Panc1 (cell line): ENCODE measurements around the gene MYH14. TPM values are rescaled to one million over a fixed set of nuclear protein-coding genes. Genes with fewer than 3 reads are reported as not detected.

ENCODE experiments used
- ATAC-seq: fragments of 200-7000 bp; cut with Tn5 transposase; 2 replicates; pipeline ENCODE4 v1.9.1; 2020; ENCODE audit warnings: mild to moderate bottlenecking, moderate library complexity
- BruUV-seq: library from RNA; stranded (reverse); fragments of 400-500 nt; replicated peaks from 2 replicates; lab custom pipeline; 2021; lab: Mats Ljungman, UMichigan
- CTCF ChIA-PET: fragments of 300-600 bp; sonication (Branson Sonifier 250); formaldehyde crosslinking; loops from one replicate; lab custom pipeline; 2022; ENCODE audit warnings: antibody characterized with exemption; lab: Charles Lee
- POLR2A ChIA-PET: fragments of 300-600 bp; sonication (Branson Sonifier 250); formaldehyde crosslinking; loops from one replicate; lab custom pipeline; 2022; ENCODE audit warnings: antibody characterized with exemption; lab: Charles Lee
- DNase-seq: peaks from one replicate; pipeline ENCODE4 v3.0.0-alpha.2; 2010; ENCODE audit warnings: low read depth, low spot score
- H3K27ac ChIP-seq: 2 replicates; pipeline ENCODE4 v1.5.1; 2011; ENCODE audit warnings: mild to moderate bottlenecking, low read length, inconsistent platforms
- H3K27me3 ChIP-seq: fragments of 200-500 bp; sonication (Bioruptor generic); 2 replicates; pipeline ENCODE4 v1.6.0; 2014; ENCODE audit warnings: low read length, inconsistent platforms; ENCODE audit not compliant: control insufficient read depth, insufficient read depth
- H3K36me3 ChIP-seq: fragments of 200-500 bp; sonication (Bioruptor generic); 2 replicates; pipeline ENCODE4 v1.5.1; 2014; ENCODE audit warnings: inconsistent platforms, mild to moderate bottlenecking, low read length, moderate library complexity; ENCODE audit not compliant: control insufficient read depth, insufficient read depth
- H3K4me1 ChIP-seq: 2 replicates; pipeline ENCODE4 v1.5.1; 2011; ENCODE audit warnings: inconsistent platforms, mild to moderate bottlenecking, low read length, moderate library complexity; ENCODE audit not compliant: control insufficient read depth, insufficient read depth
- H3K4me3 ChIP-seq, 2 experiments: 2 replicates each; pipeline ENCODE4 v1.5.1; 2011 to 2012; ENCODE audit warnings: low read depth in 2 of 2, low read length in 2 of 2, mild to moderate bottlenecking in 2 of 2, inconsistent platforms in 1 of 2, moderate library complexity in 1 of 2
- H3K9me3 ChIP-seq: fragments of 200-500 bp; sonication (Bioruptor generic); 2 replicates; pipeline ENCODE4 v1.5.1; 2014; ENCODE audit warnings: low read depth, mild to moderate bottlenecking, inconsistent platforms, low read length, moderate library complexity; ENCODE audit not compliant: control insufficient read depth, insufficient read depth
- CTCF ChIP-seq: fragments of 450-650 bp; IDR thresholded peaks from 2 replicates; pipeline ENCODE4 v1.5.1; 2017; ENCODE audit warnings: mild to moderate bottlenecking
- POLR2AphosphoS5 ChIP-seq: IDR thresholded peaks from 2 replicates; pipeline ENCODE4 v1.6.1; 2012; ENCODE audit warnings: mild to moderate bottlenecking, low read depth, low read length, moderate library complexity
- SIN3A ChIP-seq: IDR thresholded peaks from 2 replicates; pipeline ENCODE4 v1.6.1; 2012; ENCODE audit warnings: low read depth, mild to moderate bottlenecking, low read length, moderate library complexity, borderline replicate concordance; ENCODE audit not compliant: insufficient read depth
- TCF7L2 ChIP-seq: IDR thresholded peaks from 2 replicates; pipeline ENCODE4 v1.6.1; 2011; ENCODE audit warnings: mild to moderate bottlenecking, low read depth, low read length, inconsistent platforms
- in situ Hi-C: cut with HindIII; loops from 2 replicates; pipeline ENCODE4 v1.10.0; 2016; ENCODE audit warnings: low sequenced_read_pairs, low pct_unique_long_range_greater_than_20kb
- intact Hi-C: fragments of 100-400 bp; cut with micrococcal nuclease; formaldehyde crosslinking; loops from one replicate; pipeline ENCODE4 v1.10.0; 2022; ENCODE audit not compliant: unreplicated experiment
- total RNA-seq: library from RNA; stranded (reverse); gene quantifications from one replicate; pipeline ENCODE4 v1.2.1, GENCODE V29; 2021; ENCODE audit not compliant: unreplicated experiment
- TF ChIP-seq, protein P1 (sequence below), 2 experiments: IDR thresholded peaks; 2 replicates each; pipeline ENCODE4 v1.6.1; 2011 to 2012; ENCODE audit warnings: low read depth in 2 of 2, control low read depth in 1 of 2, low read length in 1 of 2, mild to moderate bottlenecking in 1 of 2, moderate library complexity in 1 of 2; ENCODE audit not compliant: insufficient read depth in 1 of 2

Gene MYH14
- total RNA-seq, 1 experiment from 2014 or later, result 23.8 TPM

GRCh38 chr19:50330365-50331078 lies 127.1 kb downstream of the MYH14 start:
- ChIA-PET POLR2A (no interaction called here), CTCF (no interaction called here)
- intact Hi-C loops (no loop called here), in situ Hi-C loops (no loop called here)
- peaks cover 12% of the 10 kb centered on the region for H3K4me1 ChIP-seq
- no TSS peak for BruUV-seq
- TF ChIP-seq SIN3A, result no peak
- 0 out of 2 replicates have a peak, but pooled peaks have one; percentile 28 for TF ChIP-seq POLR2AphosphoS5
- H3K9me3 ChIP-seq, result no peaks in the 10 kb centered on the region
- H3K36me3 ChIP-seq, result no peaks in the 10 kb centered on the region
- DNase-seq (no peak), ATAC-seq (peak; percentile 67)
- H3K27ac ChIP-seq, result peak overlapping the region; percentile 71
- no peaks in the 10 kb centered on the region for H3K27me3 ChIP-seq
- peak overlapping the region; percentile 49 to 63 for H3K4me3 ChIP-seq

GRCh38 chr19:50331221-50331993 lies 128.0 kb downstream of the MYH14 start:
- POLR2A ChIA-PET, result no interaction called here
- DNase-seq (no peak), ATAC-seq (no peak)
- Histone ChIP-seq H3K4me3 (peak overlapping the region; percentile 49 to 57), H3K9me3 (no peaks in the 10 kb centered on the region), H3K4me1 (peaks cover 12% of the 10 kb centered on the region), H3K36me3 (no peaks in the 10 kb centered on the region), H3K27ac (peak overlapping the region; percentile 8; the same call in 1 of the 2 replicates), H3K27me3 (no peaks in the 10 kb centered on the region)
- CTCF ChIA-PET, result no interaction called here
- intact Hi-C loops (no loop called here), in situ Hi-C loops (no loop called here)
- no TSS peak for BruUV-seq
- no peak for TF ChIP-seq CTCF
- TF ChIP-seq, protein P1, sequence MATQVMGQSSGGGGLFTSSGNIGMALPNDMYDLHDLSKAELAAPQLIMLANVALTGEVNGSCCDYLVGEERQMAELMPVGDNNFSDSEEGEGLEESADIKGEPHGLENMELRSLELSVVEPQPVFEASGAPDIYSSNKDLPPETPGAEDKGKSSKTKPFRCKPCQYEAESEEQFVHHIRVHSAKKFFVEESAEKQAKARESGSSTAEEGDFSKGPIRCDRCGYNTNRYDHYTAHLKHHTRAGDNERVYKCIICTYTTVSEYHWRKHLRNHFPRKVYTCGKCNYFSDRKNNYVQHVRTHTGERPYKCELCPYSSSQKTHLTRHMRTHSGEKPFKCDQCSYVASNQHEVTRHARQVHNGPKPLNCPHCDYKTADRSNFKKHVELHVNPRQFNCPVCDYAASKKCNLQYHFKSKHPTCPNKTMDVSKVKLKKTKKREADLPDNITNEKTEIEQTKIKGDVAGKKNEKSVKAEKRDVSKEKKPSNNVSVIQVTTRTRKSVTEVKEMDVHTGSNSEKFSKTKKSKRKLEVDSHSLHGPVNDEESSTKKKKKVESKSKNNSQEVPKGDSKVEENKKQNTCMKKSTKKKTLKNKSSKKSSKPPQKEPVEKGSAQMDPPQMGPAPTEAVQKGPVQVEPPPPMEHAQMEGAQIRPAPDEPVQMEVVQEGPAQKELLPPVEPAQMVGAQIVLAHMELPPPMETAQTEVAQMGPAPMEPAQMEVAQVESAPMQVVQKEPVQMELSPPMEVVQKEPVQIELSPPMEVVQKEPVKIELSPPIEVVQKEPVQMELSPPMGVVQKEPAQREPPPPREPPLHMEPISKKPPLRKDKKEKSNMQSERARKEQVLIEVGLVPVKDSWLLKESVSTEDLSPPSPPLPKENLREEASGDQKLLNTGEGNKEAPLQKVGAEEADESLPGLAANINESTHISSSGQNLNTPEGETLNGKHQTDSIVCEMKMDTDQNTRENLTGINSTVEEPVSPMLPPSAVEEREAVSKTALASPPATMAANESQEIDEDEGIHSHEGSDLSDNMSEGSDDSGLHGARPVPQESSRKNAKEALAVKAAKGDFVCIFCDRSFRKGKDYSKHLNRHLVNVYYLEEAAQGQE (IDR thresholded peaks at IDR 0.05; ENCODE audit: insufficient read depth in 1 of 2, low read depth in 2 of 2, low read length in 1 of 2), result no peak
- no peak for TF ChIP-seq SIN3A

DNA sequence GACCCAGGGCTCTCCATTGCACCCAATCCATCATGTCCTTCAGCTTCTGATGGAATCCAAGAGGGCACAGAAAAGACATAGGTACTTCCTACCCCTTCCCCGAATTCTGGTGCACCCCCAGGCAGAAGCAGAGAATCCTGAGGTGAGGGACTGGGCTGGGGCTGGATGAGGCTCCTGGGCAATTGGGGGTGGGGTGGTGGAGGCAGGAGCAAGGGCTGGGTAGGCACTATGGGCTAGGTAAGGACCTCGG lies 128.5 kb downstream of the MYH14 start:
- in situ Hi-C loops, result no loop called here
- H3K9me3 ChIP-seq, result no peaks in the 10 kb centered on the region
- H3K36me3 ChIP-seq, result no peaks in the 10 kb centered on the region
- no peaks in the 10 kb centered on the region for H3K27me3 ChIP-seq
- TF ChIP-seq CTCF (no peak), POLR2AphosphoS5 (no peak), SIN3A (no peak), TCF7L2 (no peak)
- TF ChIP-seq, protein P1 (IDR thresholded peaks at IDR 0.05; ENCODE audit: insufficient read depth in 1 of 2, low read depth in 2 of 2, low read length in 1 of 2), result no peak
- no peak for ATAC-seq
- CTCF ChIA-PET, result no interaction called here
- no peak for DNase-seq
- no peak overlapping the region; a peak in 2 of 4 replicates for H3K4me3 ChIP-seq
- no TSS peak for BruUV-seq
- peaks cover 12% of the 10 kb centered on the region for H3K4me1 ChIP-seq
- H3K27ac ChIP-seq, result peak overlapping the region; percentile 8; the same call in 1 of the 2 replicates
- POLR2A ChIA-PET, result no interaction called here
- intact Hi-C loops, result no loop called here
